HL-60/S4 treated with phorbol 12-myristate 13-acetate at 8.2 ng/mL for 4 days and 3 days (cell line): ENCODE data around the gene RNU1-2.
"Not testable (repeated sequence)": the region's sequence is repeated elsewhere in the genome, so short reads cannot be mapped to it uniquely, and the experiment has no call there.

ENCODE experiments used
- in situ Hi-C: fragments of 300-500 bp; cut with MboI; formaldehyde crosslinking; loops from 2 replicates; pipeline ENCODE4 v1.15.0; 2022; ENCODE audit warnings: low sequenced_read_pairs

Gene RNU1-2

GRCh38 chr1:16925635-16926490, 30.1 kb downstream of the RNU1-2 start:
- in situ Hi-C loops: no loop called here

GRCh38 chr1:16926491-16927073, 30.8 kb downstream of the RNU1-2 start:
- in situ Hi-C loops: no loop called here

DNA sequence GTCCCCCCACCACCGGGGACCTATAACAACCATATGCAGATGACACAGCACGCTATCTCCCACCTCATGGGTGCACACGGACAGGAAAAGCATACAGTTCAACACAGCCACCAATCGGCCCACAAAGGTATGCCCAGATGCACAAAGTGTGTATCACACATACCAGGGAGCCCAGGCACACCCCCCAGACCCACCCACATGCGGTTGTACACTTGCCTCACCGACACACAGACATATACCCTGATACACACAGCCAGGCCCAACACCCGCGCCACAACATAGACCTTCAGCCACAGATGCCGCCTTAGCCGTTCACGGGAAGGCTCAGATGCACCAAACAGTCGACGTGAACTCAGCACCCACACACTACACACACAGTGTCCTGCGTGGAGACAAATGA, 31.5 kb downstream of the RNU1-2 start:
- in situ Hi-C loops: no loop called here

DNA sequence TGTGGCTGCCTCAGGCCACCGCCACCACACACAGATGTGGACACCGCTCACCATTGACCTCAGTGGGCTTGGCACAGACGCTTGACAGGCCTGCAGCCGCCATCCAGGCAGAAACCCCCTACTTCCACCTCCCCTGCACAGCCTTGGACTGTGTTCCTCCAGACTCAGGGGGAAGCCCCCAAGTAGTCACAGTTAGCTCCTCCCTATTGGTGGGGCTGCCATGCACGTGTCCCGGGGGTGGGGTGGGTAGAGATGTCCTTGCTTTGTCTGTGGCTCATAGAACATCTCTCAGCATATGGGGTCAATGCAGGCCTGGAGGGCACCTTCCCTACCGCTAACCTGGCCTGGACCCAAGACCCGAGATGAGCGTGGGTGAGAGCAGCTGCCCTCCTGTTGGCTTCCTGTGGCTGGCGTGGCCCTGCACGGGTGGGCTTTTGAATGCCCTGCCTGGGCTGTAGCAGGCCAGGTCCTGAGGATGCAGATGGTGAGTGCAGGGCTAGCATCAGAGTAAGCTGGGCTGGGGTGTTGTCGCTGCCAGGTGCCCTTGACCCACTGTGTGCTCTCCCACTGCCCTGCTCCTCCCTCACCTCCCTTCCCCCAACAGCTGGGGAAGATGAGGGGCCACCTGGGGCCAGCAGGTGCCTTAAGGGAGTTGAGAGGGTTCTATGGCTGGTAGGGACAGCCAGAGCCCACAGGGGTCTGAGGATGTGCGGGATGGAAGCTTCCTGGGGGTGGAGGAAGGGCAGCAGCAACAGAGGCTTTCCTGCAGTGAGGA, 32.1 kb downstream of the RNU1-2 start:
- in situ Hi-C loops: no loop called here

- in situ Hi-C loops: not testable (repeated sequence)
Observed at GRCh38 chr1:16929146-16930041, 33.6 kb downstream of the RNU1-2 start.

GRCh38 chr1:16931206-16931934, 35.6 kb downstream of the RNU1-2 start:
- in situ Hi-C loops: not testable (repeated sequence)

- in situ Hi-C loops: not testable (repeated sequence)
Observed at GRCh38 chr1:16933945-16934344, 38.2 kb downstream of the RNU1-2 start.

DNA sequence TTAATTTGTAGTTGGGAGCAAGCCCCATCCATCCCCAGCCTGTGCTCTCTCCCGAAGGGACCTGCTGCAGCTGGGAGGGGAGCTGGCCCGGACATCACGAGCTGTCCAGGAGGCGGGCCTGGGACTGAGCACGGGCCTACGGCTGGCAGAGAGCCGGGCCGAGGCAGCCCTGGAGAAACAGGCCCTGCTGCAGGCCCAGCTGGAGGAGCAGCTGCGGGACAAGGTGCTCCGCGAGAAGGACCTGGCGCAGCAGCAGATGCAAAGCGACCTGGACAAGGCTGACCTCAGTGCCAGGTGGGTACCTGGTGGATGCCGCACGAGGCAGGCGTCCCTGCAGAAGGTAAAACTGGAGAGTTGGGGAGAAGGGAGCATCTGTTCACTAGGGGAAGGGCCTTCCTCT, 40.8 kb downstream of the RNU1-2 start:
- in situ Hi-C loops: not testable (repeated sequence)

DNA sequence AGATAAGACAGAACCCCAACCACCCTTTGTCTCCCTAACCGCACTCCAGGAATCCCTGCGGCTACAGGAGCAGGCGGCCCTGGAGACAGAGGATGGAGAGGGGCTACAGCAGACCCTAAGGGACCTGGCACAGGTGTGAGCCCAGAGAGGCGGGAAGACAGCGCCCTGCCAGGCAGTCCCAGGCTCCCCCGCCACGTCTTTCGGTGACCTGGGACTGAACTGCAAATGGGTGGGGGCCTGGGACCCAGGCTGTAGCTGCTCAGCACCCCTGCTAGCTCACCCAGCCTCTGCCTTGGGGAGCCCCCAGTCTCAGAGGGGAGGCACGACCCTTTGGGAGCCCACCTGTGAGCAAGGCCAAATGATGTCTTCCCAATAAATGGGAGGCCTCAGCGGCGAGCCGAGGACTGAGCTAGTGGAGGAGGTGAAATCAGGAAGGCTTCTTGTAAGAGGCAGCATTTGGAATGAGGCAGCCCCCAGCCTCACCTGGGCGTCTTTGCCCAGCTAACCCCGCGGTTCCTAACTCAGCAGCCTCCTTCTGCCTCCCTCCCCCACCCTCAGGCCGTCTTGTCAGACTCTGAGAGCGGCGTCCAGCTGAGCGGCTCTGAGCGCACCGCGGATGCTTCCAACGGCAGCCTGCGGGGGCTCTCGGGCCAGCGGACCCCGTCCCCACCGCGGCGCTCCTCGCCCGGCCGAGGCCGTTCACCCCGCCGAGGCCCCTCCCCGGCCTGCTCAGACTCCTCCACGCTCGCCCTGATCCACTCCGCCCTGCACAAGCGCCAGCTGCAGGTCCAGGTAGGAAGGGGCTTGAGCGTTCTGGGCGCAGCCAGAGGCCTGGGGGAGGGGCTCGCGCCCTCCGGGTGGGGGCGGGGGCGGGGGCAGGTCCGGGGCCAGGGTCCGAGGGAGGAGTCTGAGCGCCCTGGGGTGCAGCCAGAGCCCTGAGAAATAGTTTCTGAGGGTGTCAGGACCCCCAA, 42.9 kb downstream of the RNU1-2 start:
- in situ Hi-C loops: no loop called here

DNA sequence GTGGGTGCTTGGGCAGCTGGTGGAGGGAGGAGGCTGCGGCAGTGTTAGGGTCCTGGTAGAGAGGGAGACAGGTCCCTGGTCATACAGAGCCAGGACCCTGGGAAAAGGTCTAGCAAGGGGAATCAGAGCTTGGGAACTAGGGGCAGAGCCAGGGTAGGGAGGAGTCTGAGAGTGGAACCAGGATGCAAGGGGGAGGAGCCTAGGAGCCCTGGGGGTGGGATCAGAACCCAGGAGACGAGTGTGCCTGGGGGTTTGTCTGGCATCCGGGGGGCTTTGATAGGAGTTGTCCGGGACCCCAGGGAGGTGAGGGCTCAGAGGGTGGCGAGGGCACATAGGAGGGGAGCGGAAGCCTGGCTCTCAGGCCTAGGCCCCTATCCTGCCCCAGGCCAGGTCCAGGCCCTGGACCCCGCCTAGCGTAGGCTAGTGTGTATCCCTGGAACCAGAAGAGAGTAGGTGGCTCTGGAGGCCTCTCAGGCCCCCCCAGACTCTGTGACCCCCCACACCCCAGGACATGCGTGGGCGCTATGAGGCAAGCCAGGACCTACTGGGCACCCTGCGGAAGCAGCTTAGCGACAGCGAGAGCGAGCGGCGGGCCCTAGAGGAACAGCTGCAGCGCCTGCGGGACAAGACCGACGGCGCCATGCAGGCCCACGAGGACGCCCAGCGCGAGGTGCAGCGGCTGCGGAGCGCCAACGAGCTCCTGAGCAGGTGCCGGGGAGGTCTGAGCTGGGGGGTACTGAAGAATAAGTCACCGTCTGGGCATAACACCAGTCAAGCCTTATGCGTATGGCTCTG, 43.8 kb downstream of the RNU1-2 start:
- in situ Hi-C loops: loop anchor here (10.0 kb wide), 1 partner anchor 325 kb away; the partner anchor contains the start of gene NBPF1

- in situ Hi-C loops: loop anchor here (10.0 kb wide), 1 partner anchor 329 kb away; the partner anchor contains the start of gene NBPF1
Observed at GRCh38 chr1:16944038-16944437, 48.3 kb downstream of the RNU1-2 start.

DNA sequence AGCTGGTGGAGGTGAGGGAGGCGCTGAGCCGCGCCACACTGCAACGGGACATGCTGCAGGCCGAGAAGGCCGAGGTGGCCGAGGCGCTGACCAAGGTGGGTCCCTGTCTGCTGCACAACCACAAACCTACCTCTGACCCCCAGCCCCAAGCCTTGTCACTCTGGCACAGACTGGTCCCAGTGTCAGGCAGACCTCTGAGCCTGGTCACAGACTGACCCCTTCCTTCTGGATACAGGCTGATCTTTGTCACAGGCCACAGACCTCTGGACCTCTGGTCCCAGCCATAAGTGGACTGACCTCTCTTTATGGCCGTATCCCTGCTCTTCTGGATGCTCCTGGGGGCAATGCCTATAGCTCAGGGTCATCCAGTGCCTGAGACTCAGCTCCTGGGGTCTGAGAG, 49.7 kb downstream of the RNU1-2 start:
- in situ Hi-C loops: loop anchor here (10.0 kb wide), 1 partner anchor 331 kb away; the partner anchor contains the start of gene NBPF1
